ENCODE data around the gene DDX49.

Gene DDX49

DNA sequence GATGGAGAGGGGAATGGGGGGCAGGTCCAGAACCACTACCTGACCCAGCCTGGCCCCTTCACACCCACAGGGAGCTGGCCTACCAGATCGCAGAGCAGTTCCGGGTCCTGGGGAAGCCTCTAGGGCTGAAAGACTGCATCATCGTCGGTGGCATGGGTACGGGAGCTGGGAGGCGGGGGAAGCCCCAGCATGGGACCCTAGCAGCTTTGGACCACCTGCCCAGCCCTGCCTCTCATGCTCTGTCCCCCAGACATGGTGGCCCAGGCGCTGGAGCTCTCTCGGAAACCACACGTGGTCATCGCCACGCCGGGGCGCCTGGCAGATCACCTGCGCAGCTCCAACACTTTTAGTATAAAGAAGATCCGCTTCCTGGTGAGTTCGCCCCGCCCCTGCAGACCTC is 2.1 kb downstream of the DDX49 start:
- Mint-ChIP-seq H3K27ac (no peak overlapping the region), H3K27me3 (no peaks in the 10 kb centered on the region), H3K9me3 (no peaks in the 10 kb centered on the region), H3K36me3 (peaks cover 8% of the 10 kb centered on the region), H3K4me3 (peak overlapping the region; percentile 97), H3K4me1 (peaks cover 39% of the 10 kb centered on the region)

DNA sequence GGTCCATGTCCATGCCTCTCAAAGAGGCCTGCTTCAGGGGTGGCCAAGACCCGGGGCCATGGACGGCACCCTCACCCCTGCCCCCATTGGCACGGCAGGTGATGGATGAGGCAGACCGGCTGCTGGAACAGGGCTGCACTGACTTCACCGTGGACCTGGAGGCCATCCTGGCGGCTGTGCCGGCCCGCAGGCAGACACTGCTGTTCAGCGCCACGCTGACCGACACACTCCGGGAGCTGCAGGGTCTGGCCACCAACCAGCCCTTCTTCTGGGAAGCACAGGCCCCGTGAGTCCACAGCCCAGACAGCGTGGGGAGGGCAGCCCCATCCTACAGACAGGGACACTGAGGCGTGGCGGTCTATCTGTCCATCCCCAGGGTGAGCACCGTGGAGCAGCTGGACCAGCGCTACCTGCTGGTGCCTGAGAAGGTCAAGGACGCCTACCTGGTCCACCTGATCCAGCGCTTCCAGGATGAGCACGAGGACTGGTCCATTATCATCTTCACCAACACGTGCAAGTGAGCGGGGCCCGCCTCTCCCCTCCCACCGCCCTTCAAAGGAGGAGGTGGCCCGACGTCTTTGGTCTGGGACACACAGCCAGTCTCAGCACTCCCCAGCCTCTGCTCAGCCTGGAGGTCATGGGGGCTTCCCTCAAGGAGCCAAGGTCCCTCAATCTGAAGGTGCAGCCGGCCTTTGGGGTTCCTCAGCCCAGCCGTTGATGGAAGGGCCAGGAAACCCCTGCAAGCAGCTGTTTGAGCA is 2.9 kb downstream of the DDX49 start:
- Mint-ChIP-seq H3K4me1 (peaks cover 32% of the 10 kb centered on the region), H3K27ac (no peak overlapping the region), H3K9me3 (no peaks in the 10 kb centered on the region), H3K4me3 (no peak overlapping the region), H3K27me3 (no peaks in the 10 kb centered on the region), H3K36me3 (peaks cover 5% of the 10 kb centered on the region)

DNA sequence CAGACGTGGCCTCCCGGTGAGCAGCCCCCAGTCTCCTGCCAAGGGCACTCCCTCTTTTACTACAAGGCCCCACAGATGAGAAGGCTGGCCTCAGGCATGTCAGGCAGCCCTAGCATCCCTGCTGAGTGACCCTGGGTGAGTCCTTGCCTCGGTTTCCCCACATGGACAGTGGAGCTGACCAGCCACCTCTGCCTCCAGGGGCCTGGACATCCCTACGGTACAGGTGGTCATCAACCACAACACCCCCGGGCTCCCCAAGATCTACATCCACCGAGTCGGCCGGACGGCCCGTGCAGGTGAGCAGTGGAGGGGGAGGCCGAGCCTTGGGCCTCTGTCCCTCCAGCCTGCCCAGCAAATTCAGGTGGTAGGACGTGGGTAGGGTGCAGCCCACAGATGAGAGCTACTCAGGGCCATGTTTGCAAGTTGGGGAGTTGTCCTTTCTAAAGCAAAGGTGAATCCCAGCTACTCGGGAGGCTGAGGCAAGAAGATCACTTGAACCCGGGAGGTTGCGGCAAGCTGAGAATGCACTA is 5.2 kb downstream of the DDX49 start:
- H3K36me3 Mint-ChIP-seq, result peaks cover 5% of the 10 kb centered on the region
- H3K4me3 Mint-ChIP-seq, result no peak overlapping the region
- H3K4me1 Mint-ChIP-seq, result peaks cover 20% of the 10 kb centered on the region
- no peaks in the 10 kb centered on the region for H3K9me3 Mint-ChIP-seq
- no peaks in the 10 kb centered on the region for H3K27me3 Mint-ChIP-seq
- H3K27ac Mint-ChIP-seq, result no peak overlapping the region

DNA sequence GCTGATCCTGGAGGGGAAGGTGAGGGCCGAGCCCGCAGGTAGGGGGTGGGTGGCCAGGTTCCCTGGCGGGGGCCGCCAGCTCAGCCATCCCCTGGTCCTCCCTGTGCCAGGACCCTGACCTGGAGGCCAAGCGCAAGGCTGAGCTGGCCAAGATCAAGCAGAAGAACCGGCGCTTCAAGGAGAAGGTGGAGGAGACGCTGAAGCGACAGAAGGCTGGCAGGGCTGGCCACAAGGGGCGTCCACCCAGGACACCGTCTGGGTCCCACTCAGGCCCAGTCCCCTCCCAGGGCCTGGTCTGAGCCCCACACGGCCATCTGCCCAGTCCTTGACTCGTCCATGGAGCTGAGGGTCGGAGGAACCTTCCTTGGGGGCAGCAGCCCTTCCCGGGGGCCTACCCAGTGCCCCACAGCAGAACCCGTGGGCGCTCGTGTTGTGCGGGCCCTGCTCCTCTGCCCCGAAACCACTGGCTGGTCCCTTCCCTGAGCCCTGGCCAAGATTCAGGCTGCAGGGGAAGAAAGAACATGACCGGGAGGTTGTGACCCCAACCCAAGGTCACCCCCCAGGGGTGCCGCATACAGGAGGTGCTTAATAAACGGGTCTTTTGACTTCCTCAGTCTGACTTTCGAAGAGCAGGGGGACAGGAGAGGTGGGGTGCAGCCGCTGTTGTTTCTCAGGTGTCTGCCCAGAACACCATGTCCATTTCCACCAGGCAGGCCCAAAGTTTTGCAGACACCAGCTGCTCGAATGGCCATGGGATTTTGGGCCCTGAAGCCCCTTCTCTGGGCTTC is 8.7 kb downstream of the DDX49 start:
- H3K4me3 Mint-ChIP-seq, result no peak overlapping the region

DNA sequence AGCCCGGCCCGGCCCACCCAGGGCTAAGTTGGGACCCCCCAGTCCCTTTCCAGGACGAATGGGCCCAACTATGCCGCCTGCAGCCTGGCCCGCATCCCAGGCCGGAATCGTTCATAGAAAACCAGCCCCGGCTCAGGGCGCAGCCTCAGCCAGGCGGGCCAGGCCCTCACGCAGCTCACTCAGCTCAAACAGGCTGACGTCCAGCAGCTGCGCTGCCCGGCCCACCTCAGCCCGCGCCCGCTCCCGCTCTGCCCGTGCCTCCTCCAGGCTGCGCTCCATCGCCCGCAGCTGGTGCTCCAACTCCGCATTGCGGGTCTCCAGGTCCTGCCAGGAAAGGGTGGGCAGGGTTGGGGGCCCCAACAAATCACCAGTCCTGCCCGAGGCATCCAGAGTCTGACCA is 9.8 kb downstream of the DDX49 start:
- H3K36me3 Mint-ChIP-seq, result peaks cover 4% of the 10 kb centered on the region

More for the DNA sequence above, 8.7 kb downstream of the DDX49 start:
- H3K4me1 Mint-ChIP-seq, result peaks cover 4% of the 10 kb centered on the region
- H3K36me3 Mint-ChIP-seq, result peaks cover 4% of the 10 kb centered on the region
- no peaks in the 10 kb centered on the region for H3K9me3 Mint-ChIP-seq
- no peak overlapping the region for H3K27ac Mint-ChIP-seq
- no peaks in the 10 kb centered on the region for H3K27me3 Mint-ChIP-seq

DNA sequence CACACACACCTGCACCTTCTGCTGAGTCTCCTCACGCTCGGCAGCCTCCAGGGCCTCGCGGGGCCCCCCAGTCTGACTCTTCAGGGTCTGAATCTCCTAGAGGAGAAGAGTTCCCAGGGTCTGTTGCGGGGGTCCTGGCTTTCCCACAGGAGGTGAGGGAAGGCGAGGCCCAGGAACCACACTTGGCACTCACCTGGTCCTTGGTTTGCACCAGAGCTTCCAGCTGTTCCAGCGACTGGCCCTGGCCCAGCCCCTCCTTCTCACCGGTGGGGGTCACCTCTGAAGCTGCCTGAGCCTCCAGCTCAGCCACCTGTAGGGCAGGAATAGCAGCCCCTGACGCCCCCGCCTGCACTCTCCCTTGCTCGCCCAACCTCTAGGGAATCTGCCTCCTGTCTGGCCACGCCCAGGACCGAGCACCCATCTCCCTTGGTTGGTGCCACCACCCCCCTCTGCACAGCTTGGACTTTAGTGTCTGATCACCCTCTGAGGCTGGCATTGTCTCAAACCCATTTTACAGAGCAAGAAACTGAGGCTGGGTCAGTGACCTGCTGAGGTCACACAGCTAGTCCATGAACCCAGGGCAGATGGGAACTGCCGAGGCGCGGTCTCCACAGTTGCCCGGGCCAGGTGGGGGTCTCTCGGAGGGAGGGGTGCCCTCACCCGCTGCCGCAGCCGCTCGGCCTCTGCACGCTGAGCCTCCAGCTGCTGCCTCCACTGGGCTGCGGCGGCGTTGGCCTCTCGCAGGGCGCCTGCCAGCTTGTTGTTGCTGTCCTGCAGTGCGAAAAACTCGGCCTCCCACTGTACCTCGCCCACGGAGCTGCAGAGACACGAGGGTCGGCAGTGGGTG is 12.0 kb downstream of the DDX49 start:
- Mint-ChIP-seq H3K4me3 (no peak overlapping the region), H3K4me1 (peaks cover 10% of the 10 kb centered on the region)

More for the DNA sequence above, 9.8 kb downstream of the DDX49 start:
- no peak overlapping the region for H3K27ac Mint-ChIP-seq
- peaks cover 2% of the 10 kb centered on the region for H3K27me3 Mint-ChIP-seq
- no peaks in the 10 kb centered on the region for H3K9me3 Mint-ChIP-seq
- H3K4me1 Mint-ChIP-seq, result peaks cover 10% of the 10 kb centered on the region
- no peak overlapping the region for H3K4me3 Mint-ChIP-seq

DNA sequence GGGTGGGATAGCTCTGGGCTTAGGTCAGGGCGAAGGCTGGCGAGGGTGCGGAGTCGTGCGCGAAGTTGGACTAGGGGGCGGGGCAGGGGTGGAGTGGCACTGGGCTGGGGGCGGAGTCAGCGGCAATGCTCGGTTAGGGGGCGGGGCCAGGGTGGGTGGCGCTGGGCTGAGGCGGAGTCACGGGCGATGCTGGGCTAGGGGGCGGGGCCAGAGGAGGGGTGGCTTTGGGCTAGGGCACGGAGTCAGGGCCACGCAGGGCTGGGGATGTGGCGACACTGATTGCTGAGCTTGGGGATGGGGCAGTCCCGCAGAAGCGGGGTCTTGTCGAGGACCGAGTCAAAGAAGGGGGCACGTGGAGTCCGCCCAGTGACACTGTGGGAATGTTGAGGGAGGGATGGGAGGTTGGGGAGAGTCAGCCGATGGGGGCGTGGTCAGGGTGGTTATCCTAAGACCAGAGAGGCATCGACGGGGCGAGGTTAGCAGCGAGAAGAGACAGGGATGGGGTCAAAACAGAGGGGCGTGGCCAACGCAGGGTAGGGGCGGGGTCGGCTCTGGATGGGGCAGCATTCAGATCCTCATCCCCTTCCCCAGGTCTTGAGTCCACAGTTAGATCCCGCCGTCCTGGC is 12.8 kb downstream of the DDX49 start:
- Mint-ChIP-seq H3K9me3 (no peaks in the 10 kb centered on the region), H3K4me3 (peak overlapping the region; percentile 72), H3K27me3 (peaks cover 2% of the 10 kb centered on the region), H3K4me1 (peaks cover 10% of the 10 kb centered on the region), H3K27ac (peak overlapping the region; percentile 71), H3K36me3 (no peaks in the 10 kb centered on the region)

More for the DNA sequence above, 12.0 kb downstream of the DDX49 start:
- H3K27ac Mint-ChIP-seq, result no peak overlapping the region
- H3K27me3 Mint-ChIP-seq, result peaks cover 2% of the 10 kb centered on the region
- H3K36me3 Mint-ChIP-seq, result no peaks in the 10 kb centered on the region
- no peaks in the 10 kb centered on the region for H3K9me3 Mint-ChIP-seq

DNA sequence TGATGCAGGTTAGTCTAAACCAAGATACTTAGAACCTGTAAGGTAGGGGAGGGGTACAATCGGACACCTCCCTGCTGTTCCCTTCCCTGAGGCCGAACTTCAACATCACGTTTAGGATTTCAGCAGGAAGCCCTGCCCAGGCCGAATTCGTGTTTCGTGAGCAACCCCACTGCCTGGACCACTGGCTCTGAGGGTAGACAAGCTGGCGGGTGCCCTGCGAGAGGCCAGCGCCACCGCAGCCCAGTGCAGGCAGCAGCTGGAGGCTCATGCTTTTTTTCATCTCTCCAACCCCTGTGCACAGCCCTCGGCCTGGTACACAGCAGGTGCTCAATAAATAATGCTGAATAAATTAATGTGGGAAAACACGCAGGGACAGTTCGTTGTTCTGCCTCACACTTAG is 13.8 kb downstream of the DDX49 start:
- peak overlapping the region; percentile 58 for H3K4me3 Mint-ChIP-seq

DNA sequence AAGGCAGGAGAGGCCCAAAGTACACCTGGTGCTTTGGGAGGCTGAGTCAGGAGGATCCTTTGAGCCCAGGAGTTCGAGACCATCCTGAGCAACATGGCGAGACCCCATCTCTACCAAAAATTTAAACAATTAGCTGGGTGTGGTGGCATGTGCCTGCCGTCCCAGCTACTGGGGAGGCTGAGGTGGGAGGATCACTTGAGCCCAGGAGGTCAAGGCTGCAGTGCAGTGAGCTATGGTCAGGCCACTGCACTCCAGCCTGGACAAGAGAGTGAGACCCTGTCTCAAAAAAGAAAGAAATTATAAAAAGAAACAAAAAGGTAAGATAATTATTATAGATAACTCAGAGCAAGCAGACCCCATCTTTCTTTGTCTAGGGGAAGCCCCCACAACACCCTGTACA is 19.6 kb downstream of the DDX49 start:
- H3K27ac Mint-ChIP-seq, result no peak overlapping the region

More for the DNA sequence above, 13.8 kb downstream of the DDX49 start:
- H3K27me3 Mint-ChIP-seq, result peaks cover 4% of the 10 kb centered on the region
- no peaks in the 10 kb centered on the region for H3K9me3 Mint-ChIP-seq
- no peaks in the 10 kb centered on the region for H3K36me3 Mint-ChIP-seq
- H3K4me1 Mint-ChIP-seq, result peaks cover 10% of the 10 kb centered on the region
- no peak overlapping the region for H3K27ac Mint-ChIP-seq

DNA sequence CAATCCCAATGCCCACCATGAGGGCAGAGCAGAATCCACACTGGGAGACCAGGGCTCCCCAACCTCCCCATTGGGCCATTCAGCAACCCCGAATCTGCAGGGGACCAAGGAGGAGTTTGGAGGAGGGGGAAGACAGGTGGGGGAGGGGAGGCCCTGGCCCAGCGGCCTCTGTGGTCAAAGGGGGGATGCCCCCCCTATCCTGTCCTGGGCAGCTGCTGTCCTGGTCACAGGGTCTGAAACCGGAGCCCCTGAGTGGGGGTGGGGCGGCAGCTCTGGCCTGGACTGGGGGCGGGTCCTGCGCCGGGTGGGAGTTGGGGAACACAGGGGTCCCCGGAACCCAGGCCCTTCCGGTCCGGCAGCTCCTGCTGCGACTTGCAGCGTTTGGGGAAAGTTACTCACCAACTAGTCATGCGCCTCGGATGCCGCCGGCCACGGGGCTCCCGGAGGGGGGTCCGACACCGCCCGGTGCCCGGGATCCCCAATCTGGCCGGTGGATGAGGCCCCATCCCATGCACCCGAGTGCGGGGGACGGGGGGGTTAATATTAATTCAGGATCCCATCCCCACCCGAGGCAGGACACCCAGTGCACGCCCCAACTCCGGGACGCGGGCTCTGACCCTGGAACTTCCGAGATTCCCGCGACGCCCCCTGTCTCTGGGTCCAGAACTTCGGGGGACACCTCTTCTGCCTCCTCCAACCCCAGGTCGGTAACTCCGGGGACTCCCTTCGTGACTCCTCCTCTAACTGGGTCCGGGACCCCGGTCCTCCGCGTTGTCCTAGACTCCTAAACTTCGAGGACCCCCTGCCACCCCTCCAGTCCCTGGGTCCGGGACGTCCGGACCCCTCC is 20.6 kb downstream of the DDX49 start:
- Mint-ChIP-seq H3K9me3 (no peaks in the 10 kb centered on the region), H3K27me3 (peaks cover 14% of the 10 kb centered on the region), H3K4me1 (peaks cover 7% of the 10 kb centered on the region), H3K4me3 (peak overlapping the region; percentile 67), H3K27ac (no peak overlapping the region), H3K36me3 (no peaks in the 10 kb centered on the region)

More for the DNA sequence above, 19.6 kb downstream of the DDX49 start:
- no peaks in the 10 kb centered on the region for H3K9me3 Mint-ChIP-seq
- H3K27me3 Mint-ChIP-seq, result peaks cover 14% of the 10 kb centered on the region
- no peaks in the 10 kb centered on the region for H3K36me3 Mint-ChIP-seq
- H3K4me1 Mint-ChIP-seq, result peaks cover 7% of the 10 kb centered on the region
- peak overlapping the region; percentile 68 for H3K4me3 Mint-ChIP-seq

DNA sequence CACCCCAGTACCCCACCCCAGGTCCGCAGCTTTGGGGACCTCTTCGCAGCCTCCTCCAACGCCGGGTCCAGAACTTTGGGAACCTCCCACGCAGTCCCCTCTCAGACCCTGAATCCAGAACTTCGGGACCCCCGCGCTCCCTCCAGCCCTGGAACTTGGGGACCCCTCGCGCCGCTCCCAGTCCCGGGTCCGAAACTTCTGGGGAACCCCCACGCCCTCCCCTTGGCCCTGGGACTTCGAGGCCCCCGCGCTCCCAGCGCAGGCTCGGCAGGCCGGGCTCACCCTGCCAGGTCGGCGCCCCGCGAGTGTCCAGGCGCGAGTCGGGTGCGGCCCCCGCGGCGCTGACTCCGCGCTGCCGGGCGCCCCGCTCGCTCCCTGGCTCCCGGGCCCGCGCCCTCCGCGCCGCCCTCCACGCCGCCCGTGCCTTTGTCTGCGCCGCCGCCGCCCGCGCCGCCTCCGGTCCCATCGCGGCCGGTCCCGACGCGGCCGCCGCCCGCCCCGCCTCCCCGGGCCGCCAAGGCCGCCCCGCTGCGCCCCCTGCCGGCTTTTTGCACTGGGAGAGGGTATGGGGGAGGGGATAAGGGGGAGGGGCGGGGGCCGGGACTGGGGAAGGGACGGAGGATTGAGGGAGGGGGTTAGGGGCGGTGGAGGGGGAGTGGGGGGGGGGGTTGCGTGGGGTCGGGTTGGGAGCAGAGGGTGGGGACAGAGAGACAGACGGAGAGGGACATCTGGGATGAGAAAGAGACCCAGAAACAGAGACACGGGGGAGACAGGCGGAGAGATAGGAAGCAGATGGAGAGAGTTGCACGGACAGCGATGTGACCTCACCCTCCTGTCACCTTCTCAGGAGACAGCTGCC is 21.5 kb downstream of the DDX49 start, which contains the start of gene HOMER3:
Gene HOMER3, minus strand, starts transcription at position 449 of the 859 bp plus-strand sequence. CDS start 2,235 bp downstream, outside the sequence.
- Mint-ChIP-seq H3K27me3 (peaks cover 14% of the 10 kb centered on the region), H3K27ac (no peak within 1 kb of the TSS), H3K4me1 (peaks cover 7% of the 10 kb centered on the region), H3K4me3 (peak within 1 kb of the TSS; percentile 67), H3K36me3 (no peaks in the 10 kb centered on the region), H3K9me3 (no peaks in the 10 kb centered on the region)

DNA sequence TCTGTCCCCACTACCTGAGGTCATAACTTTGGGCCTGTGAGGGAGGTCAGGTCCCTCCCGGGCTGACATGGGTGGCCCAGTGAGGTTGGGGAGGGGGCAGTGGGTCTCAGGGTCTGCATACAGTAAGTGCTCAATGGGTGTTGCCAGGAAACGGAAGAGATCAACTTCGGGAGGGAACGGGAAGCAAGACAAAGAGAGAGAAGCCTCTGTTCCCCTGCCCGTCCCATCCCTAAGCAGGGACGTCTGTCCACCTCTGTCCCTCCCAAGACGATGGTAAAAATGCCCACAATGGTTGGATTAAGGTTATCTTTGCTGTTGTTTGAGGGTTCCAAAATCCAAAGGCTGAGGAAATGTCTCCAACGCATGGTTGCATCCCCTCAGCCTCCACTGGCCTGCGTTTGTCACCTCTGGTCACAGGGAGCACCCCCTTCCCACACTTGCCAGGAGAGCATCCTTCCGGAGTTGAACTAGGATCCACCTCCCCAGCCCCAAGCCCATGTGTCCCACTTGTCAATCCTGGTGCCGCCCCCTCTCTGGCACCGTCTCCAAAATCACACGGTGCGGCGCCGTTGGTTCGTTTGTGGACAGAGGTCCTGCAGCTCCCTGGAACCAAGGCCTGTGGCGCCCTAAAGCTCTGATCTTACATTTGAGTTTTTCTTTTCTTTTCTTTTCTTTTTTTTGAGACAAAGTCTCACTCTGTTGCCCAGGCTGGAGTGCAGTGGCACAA is 22.3 kb downstream of the DDX49 start:
- no peaks in the 10 kb centered on the region for H3K36me3 Mint-ChIP-seq
- H3K4me1 Mint-ChIP-seq, result peaks cover 7% of the 10 kb centered on the region
- peak overlapping the region; percentile 63 for H3K4me3 Mint-ChIP-seq
- no peak overlapping the region for H3K27ac Mint-ChIP-seq
- peaks cover 14% of the 10 kb centered on the region for H3K27me3 Mint-ChIP-seq
- H3K9me3 Mint-ChIP-seq, result no peaks in the 10 kb centered on the region

DNA sequence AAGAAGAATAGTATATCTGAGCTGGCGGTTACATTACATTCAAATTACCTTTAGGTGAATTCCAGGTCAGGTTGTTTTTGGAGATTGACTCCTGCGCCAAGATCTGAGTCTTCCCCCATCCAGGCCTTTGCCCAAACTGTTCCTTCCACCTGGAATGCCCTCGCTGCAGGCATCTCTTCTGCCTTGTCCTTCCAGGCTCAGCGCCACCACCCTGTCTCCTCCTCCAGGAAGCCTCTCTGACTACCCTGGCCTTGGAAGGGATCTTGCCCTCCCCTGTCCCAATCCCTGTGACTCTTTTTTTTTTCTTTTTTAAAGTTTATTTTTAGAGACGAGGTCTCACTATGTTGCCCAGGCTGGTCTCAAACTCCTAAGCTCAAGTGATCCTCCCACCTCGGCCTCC is 23.2 kb downstream of the DDX49 start:
- H3K4me1 Mint-ChIP-seq, result peaks cover 7% of the 10 kb centered on the region
- peaks cover 12% of the 10 kb centered on the region for H3K27me3 Mint-ChIP-seq
- no peak overlapping the region for H3K27ac Mint-ChIP-seq
- peak overlapping the region; percentile 19 for H3K4me3 Mint-ChIP-seq
- H3K9me3 Mint-ChIP-seq, result no peaks in the 10 kb centered on the region
- no peaks in the 10 kb centered on the region for H3K36me3 Mint-ChIP-seq

Measured in activated naive CD4-positive, alpha-beta T cell treated with anti-CD3 and anti-CD28 coated beads, Interleukin-2, amount 50 U/mL, for 24 hours (primary cell).